HG03432 (cell line): ENCODE data around the gene CLEC3B.

Experiments used
- ATAC-seq: cut with Tn5 transposase; IDR thresholded peaks from one replicate; pipeline ENCODE4 v1.9.1; 2021; ENCODE audit warnings: mild to moderate bottlenecking, moderate library complexity; ENCODE audit not compliant: unreplicated experiment

CLEC3B gene

DNA sequence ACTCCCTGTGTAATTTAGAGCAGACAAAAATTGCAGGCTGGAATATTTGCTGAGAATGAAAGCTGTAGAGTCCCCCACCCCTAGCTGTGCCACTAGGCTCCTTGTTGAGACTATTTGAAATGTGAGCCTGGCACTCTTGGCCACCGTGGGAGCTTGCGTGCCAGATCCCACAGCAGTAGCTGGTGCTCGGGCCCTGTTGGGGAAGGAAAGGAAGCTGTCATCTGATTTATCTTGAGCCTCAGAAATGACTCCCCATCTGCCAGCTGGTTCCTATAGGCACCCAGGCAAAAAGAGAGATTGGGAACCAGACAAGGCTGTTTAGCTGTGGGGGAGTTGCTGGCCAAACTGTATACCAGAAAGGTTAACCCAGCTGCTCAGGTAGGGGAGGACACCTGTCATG, 23.4 kb upstream of the CLEC3B start:
- no peak for ATAC-seq

DNA sequence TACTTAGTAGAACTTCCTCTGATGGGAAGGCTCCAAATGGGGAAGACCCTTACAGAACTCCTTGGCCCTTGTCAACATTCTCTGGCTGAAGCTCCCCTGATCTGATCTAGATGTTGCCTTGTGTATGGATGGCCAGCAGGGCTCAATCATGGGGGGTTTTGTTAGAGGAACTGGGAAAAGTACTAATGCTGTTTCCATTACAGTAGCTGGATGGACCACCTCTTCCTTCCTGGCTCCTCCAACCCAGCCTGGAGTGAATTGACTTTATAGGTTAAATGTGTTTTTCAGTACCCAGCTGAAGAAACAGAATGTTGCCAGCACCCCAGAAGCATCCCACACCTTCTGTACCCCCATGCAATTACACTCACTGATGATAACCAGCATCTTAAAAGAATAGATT, 22.7 kb upstream of the CLEC3B start:
- ATAC-seq, result no peak

- ATAC-seq, result no peak
These were observed 22.2 kb upstream of the CLEC3B start for GRCh38 chr3:45003859-45004258.

DNA sequence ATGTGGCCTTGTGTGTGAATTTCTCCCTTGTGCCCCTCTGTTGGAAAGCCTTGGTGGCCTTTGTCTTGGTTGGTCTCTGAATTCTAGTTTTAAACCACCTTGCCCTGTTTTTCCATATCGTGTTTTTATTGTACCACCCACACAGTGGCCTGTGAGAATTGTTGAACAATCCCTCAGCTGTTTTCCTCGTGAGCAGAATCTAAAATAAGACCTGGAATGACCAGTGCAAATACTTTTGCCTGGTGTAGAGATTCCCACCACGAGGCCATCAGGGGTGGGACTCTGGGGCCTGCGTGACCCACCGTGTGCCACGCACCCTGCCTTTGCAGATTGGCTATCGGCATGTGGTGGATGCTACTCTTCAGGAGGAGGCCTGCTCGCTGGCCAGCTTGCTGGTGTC, 19.0 kb upstream of the CLEC3B start:
- no peak for ATAC-seq

- no peak for ATAC-seq
These were observed 18.0 kb upstream of the CLEC3B start for GRCh38 chr3:45008117-45008516.

GRCh38 chr3:45009868-45010267, 16.2 kb upstream of the CLEC3B start:
- ATAC-seq, result no peak

GRCh38 chr3:45010811-45011333, 15.2 kb upstream of the CLEC3B start:
- ATAC-seq, result no peak

GRCh38 chr3:45011756-45012508, 14.2 kb upstream of the CLEC3B start:
- ATAC-seq, result peak; percentile 37

- ATAC-seq, result no peak
These were observed 13.5 kb upstream of the CLEC3B start for GRCh38 chr3:45012577-45012976.

DNA sequence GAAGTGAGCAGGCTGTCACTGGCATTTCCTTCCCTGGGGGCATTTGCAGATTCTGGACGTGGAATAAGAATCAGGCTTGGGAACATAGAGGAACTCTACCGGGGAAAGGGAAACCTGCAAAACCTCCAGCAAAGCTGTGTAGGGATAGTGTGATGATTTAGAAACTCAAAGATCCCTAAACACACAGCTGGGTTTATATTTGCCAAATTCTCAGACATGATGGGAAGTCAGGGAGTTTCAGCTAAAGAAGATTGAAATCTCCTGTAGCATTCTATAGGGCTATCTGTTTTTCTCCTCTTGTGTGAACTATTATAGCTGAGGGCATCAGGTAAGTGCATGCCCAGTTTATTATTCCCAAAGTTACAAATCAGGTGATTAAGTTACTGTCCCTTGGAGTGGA, 9.2 kb upstream of the CLEC3B start:
- no peak for ATAC-seq

GRCh38 chr3:45017821-45018220, 8.3 kb upstream of the CLEC3B start:
- ATAC-seq, result no peak

- ATAC-seq, result no peak
These were observed 5.6 kb upstream of the CLEC3B start for GRCh38 chr3:45020534-45020933.

- no peak for ATAC-seq
These were observed 4.4 kb upstream of the CLEC3B start for GRCh38 chr3:45021524-45022297.

- ATAC-seq, result no peak
These were observed 2.4 kb upstream of the CLEC3B start for GRCh38 chr3:45023675-45024074.

DNA sequence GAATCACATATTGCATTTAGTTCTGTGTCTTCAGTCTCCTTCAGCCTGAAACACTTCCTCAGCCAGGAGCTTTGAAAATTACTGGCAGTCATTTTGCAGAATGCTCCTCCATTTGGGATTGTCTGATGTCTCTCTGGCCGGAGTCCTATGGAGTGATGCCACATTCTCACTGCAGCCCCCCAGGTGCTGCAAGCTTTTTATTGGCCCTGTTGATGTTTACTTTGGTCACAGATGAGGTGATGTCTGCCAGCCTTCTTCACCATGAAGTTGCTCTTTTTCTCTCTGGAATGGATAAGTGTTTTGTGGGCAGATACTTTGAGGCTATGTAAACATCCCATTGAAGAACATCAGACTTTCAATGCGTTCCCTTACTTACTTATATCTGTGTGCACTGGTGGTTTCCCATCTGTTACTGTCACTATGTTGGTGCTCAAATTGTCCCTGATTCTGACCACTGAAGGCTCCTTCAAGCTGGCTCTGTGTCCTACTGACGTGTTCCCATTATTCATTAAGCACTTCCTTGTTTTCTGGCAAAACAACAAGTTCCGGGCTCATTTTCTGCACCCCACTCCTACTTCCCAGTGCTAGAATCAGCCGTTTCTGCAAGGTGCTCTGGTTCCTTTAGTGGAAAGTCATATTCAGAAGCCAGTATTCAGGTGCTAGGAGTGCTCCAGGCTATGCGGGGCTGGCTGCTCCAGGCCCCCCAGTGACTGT, 1.4 kb upstream of the CLEC3B start:
- ATAC-seq, result no peak

DNA sequence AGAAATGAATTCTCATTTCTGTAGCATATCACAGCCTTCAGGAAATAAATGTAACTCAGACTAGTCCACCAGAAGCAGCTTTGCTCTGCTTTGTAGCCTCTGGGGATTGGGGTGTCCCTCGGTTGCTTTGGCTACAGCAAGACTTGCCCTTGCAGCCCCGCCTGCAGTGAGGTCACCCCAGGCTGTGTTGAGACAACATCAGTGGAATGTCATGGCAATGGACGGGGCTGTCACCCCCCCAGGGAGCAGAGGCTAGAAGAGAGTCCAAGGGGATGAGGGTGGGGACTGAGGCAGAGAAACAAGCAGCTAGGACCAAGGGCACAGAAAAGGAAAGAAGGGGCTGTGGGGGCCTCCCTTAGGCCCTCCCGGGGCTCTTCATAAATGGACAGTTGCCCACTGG, 854 bp downstream of the CLEC3B start:
- ATAC-seq, result no peak

GRCh38 chr3:45027441-45027840, 1.3 kb downstream of the CLEC3B start:
- ATAC-seq, result no peak

GRCh38 chr3:45029216-45029615, 3.1 kb downstream of the CLEC3B start:
- no peak for ATAC-seq

DNA sequence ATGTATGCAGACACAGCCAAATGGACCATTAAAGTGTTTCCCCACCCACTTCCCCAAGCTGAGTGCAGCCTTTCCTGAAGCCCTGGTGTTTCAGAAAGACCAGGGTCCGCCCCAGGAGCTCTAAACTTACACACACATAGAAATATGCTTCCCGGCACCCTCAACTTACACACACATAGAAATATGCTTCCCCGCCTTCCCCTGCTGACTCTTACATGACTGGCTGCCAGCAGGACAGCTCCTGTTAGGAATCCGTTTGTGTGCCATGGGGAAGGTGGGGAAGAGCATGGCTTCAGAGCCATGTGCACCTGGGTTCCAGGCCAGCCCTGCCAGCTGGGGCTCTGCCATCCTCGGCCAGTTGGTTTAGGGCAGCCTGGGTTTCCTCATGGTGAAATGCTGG, 3.6 kb downstream of the CLEC3B start:
- ATAC-seq, result no peak

DNA sequence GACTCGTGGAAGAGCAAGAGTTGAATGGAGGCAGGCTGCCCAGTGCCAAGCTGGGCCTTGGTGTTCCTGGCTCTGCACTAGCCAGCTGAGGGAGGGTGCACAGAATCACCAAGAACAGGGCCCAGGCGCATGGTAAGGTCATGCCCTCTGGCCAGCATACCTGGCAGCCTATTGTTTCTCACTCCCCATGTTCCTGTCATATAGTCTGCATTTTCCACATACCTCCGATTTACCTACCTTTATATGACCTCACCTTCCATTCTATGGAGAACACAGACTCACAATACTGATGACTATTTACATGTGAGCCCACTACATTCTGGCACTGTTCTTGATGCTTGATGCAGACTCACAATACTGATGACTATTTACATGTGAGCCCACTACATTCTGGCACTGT, 5.4 kb downstream of the CLEC3B start:
- no peak for ATAC-seq

GRCh38 chr3:45032113-45032512, 6.0 kb downstream of the CLEC3B start:
- ATAC-seq, result no peak

DNA sequence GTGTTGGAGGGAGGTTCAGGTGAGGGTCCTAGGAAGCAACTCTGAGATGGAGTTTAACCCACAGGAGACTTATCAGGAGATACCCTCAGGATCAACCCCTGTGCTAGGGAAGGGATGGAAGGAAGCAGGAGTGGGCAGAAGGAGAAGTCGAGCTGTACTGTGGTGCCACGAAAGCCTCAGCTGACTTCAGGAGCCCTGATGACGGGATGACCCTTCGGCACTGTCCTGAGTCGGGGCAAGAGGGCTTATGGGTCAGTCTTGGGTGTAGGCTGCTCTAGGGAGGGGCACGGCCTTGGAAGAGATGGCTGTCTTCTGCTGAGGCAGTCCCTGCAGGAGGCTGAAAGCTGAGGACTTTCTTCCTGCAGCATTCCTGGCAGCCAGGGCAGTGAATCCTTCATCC, 7.7 kb downstream of the CLEC3B start:
- ATAC-seq, result no peak
